ENCODE results near the gene B4GALT1.

The B4GALT1 gene

DNA sequence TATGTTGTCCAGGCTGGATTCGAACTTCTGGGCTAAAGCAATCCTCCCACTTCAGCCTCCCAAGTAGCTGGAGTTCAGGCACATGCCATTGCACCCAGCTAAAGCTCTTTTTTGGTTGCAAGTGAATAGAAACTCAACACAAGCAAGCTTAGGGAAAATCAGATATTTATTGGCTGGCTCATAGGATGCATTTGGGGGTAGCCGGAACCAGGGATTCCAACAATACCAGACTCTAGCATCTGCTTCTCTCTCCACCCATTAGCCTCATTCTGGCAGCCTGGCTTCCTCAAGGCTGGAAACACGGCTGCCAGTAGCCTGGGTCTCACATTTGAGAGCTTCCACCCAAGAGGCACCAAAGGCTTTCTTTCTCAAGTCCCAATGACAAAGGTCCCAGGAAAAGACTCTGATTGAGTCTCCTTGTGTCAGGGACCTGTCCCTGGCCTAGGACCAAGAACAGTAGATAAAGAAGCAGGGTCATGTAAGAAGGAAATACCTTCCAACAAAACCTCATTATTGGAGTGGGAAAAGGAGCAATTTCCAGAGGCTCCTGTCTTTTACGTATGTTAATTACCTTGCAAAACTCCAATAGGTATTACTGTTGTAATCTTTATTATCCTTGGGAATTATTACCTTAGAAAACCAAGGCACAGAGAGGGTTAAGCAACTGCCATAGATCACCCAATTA, 23.0 kb upstream of the B4GALT1 start:
- H3K4me3 ChIP-seq (ENCODE audit: low read depth, low read length): no peak overlapping the region
- TF ChIP-seq, protein P1, sequence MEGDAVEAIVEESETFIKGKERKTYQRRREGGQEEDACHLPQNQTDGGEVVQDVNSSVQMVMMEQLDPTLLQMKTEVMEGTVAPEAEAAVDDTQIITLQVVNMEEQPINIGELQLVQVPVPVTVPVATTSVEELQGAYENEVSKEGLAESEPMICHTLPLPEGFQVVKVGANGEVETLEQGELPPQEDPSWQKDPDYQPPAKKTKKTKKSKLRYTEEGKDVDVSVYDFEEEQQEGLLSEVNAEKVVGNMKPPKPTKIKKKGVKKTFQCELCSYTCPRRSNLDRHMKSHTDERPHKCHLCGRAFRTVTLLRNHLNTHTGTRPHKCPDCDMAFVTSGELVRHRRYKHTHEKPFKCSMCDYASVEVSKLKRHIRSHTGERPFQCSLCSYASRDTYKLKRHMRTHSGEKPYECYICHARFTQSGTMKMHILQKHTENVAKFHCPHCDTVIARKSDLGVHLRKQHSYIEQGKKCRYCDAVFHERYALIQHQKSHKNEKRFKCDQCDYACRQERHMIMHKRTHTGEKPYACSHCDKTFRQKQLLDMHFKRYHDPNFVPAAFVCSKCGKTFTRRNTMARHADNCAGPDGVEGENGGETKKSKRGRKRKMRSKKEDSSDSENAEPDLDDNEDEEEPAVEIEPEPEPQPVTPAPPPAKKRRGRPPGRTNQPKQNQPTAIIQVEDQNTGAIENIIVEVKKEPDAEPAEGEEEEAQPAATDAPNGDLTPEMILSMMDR (IDR thresholded peaks at IDR 0.05; ENCODE audit: low read depth, low read length): no peak

DNA sequence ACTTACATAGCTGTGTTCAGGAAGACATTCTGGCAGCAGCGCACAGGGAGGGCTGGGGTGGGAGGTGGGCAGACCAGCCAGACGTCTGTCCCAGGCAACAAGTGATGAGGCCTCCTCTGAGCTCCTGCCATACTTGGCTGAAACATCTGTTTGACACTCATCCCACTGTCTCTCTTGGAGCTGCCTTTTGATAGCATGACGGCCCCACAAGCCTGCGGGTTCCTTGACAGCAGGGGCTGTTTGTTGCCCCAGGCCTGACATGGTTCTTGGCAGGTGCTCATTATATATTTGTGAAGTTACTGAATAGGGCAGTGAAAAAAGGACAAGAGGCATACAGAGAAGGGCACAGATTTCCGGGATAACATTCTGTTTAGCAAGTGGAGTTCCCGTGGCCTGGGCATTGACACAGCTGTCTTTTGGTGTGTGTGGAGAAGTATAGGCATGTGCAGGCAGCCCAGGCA, 22.2 kb upstream of the B4GALT1 start:
- H3K4me3 ChIP-seq (ENCODE audit: low read depth, low read length): no peak overlapping the region
- TF ChIP-seq, protein P1 (IDR thresholded peaks at IDR 0.05; ENCODE audit: low read depth, low read length): no peak
- DNase-seq: no peak
- no peaks in the 10 kb centered on the region for H3K36me3 ChIP-seq
- no peaks in the 10 kb centered on the region for H3K4me1 ChIP-seq
- no peaks in the 10 kb centered on the region for H3K9me3 ChIP-seq
- H3K27me3 ChIP-seq: no peaks in the 10 kb centered on the region

More for the DNA sequence above, 23.0 kb upstream of the B4GALT1 start:
- no peaks in the 10 kb centered on the region for H3K27me3 ChIP-seq
- no peaks in the 10 kb centered on the region for H3K4me1 ChIP-seq
- no peak for DNase-seq
- no peaks in the 10 kb centered on the region for H3K9me3 ChIP-seq
- H3K36me3 ChIP-seq: no peaks in the 10 kb centered on the region

DNA sequence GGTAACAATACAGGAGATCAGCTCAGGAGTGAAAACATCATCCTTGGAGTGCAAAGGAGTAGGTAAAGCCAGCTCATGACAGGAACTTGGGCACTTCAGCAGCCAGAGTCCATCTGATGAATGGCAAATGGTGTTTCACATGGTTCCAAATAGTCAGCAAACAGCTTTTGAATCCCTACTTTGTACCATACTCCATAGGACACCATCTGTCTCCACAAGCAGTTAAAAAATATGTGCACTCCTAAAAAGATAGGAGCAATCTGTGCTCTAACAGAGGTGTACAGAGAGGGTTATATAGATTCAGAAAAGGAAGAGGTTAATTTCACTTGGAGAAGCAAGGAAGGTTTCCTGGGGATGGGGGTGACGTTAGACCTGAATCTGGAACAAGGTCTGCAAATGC, 21.6 kb upstream of the B4GALT1 start:
- DNase-seq: no peak
- no peak overlapping the region for H3K4me3 ChIP-seq (ENCODE audit: low read depth, low read length)
- TF ChIP-seq, protein P1 (IDR thresholded peaks at IDR 0.05; ENCODE audit: low read depth, low read length): no peak
- no peaks in the 10 kb centered on the region for H3K27me3 ChIP-seq
- no peaks in the 10 kb centered on the region for H3K36me3 ChIP-seq
- no peaks in the 10 kb centered on the region for H3K4me1 ChIP-seq
- no peaks in the 10 kb centered on the region for H3K9me3 ChIP-seq

DNA sequence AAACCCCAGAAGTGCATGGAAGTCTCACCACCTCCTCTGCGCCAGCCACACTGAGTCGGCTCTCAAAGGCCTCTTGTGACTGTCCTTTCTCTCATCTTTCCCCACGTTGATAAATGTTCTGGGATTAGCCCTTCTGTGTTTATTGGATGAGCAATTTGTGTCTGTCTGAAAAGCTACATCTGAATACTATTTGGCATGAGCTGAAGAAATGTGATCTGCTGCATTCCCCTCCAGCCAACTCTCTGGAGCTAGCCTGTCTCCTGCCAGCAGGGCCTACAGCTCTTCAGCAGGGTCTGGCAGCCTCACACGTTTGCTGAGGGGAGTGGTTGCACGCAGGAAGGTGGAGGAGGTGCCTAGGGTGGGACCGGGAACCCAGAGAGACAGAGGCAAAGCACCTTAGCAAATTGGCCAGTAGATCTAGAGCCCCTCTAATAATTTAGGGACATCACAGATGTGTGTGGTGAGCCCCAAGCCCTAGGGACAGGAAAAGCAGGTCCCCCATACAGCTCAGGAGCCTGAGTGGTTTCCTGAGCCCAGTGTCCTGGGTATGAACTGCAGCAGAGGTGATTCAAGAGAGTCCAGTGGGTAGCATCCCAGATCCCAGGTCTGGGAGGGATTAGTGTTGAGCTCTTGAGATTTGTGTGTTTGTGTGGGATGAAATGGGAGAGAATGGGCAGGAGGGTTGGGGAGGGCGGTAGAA, 20.5 kb upstream of the B4GALT1 start:
- H3K4me3 ChIP-seq (ENCODE audit: low read depth, low read length): no peak overlapping the region
- H3K36me3 ChIP-seq: no peaks in the 10 kb centered on the region
- DNase-seq: no peak
- H3K9me3 ChIP-seq: no peaks in the 10 kb centered on the region
- TF ChIP-seq, protein P1 (IDR thresholded peaks at IDR 0.05; ENCODE audit: low read depth, low read length): no peak
- no peaks in the 10 kb centered on the region for H3K4me1 ChIP-seq
- no peaks in the 10 kb centered on the region for H3K27me3 ChIP-seq

DNA sequence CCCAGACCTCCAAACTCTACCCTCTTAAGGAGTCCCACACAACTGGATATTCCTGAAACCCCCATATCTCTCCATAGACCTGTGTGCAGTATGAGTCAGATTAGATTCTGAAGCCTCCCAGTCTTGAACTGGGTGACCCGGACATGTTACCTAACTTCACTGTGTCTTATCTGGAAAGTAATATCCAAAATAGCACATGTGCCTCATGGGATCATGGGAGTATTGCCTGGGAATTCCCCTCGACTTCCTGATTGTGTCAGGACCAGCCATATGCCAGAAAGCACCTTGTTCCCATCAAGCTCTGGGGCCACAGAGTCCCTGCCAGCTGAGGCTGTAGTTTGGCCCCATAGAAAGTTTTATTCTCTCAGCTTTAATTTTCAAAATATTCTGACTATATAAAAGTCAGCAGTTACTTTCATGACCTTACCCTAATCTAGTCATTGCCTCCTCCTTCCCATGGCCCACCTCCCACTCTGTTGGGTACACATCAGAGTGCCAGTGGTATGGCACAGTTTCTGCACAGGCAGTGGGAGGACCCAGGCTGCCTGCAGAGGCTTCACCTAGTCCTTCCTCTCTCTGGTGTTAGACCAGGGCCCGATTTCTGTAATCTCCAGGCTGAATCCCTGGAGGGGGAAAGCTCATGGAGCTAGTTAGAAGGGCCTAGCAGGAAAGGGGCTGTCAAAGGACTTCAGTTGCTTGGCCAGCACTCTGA, 19.5 kb upstream of the B4GALT1 start:
- no peak for DNase-seq
- no peaks in the 10 kb centered on the region for H3K27me3 ChIP-seq
- no peaks in the 10 kb centered on the region for H3K9me3 ChIP-seq
- no peaks in the 10 kb centered on the region for H3K4me1 ChIP-seq
- no peak overlapping the region for H3K4me3 ChIP-seq (ENCODE audit: low read depth, low read length)
- H3K36me3 ChIP-seq: no peaks in the 10 kb centered on the region
- TF ChIP-seq, protein P1 (IDR thresholded peaks at IDR 0.05; ENCODE audit: low read depth, low read length): no peak

Measured in BE2C (cell line).